Stimulated activated CD4-positive, alpha-beta T cell treated with anti-CD3 and anti-CD28 coated beads, Interleukin-12 subunit alpha, Interleukin-12 subunit beta, amount 100 ng/mL, for 24 hours (primary cell): ENCODE measurements around the gene AHCYL2.
"Not testable (repeated sequence)": the region's sequence is repeated elsewhere in the genome, so short reads cannot be mapped to it uniquely, and the experiment has no call there.

Experiments
- DNase-seq, 2 experiments: peaks; one replicate each; pipeline ENCODE4 v3.0.0-alpha.2; 2020; ENCODE audit warnings: low read depth in 2 of 2

AHCYL2 gene

GRCh38 chr7:129383542-129384132 lies 158.8 kb downstream of the AHCYL2 start:
- no peak for DNase-seq

DNA sequence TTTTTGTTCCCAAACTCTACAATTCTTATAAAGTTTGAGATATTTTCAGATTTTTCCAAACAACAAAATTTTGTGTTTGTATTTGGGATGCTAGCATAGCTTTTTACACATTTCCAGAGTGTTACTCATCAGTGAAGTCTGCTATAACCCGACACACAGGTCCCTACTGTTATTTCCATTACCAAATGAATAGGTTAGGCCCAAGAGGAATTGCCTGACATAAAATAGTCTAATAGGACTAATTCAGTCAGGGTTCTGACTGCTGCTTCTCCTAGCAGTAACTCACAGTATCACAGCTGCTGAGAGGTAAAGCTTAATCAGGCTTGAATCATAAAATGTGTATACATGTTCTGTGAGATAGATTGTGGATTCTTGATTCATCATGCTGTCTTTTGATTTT lies 160.3 kb downstream of the AHCYL2 start:
- no peak for DNase-seq

GRCh38 chr7:129385598-129385997 lies 160.8 kb downstream of the AHCYL2 start:
- DNase-seq = no peak

GRCh38 chr7:129386506-129386905 lies 161.7 kb downstream of the AHCYL2 start:
- no peak for DNase-seq

GRCh38 chr7:129387537-129387936 lies 162.7 kb downstream of the AHCYL2 start:
- no peak for DNase-seq

GRCh38 chr7:129388333-129389098 lies 163.7 kb downstream of the AHCYL2 start:
- no peak for DNase-seq

DNA sequence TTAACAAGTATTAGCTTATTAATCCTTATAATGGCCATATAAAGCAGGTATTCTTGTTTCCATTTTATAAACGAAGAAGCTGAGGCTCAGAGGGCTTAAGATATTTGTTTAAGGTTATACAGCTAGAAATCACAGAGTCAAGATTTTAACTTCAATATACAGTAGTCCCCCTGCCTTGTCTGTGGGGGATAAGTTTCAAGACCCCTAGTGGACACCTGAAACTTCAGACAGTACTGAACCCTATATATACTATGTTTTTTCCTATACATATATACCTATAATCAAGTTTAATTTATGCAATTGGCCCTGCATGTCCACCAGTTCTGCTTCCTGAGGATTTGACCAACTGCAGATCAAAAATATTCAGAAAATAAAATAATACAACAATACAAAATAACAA lies 165.0 kb downstream of the AHCYL2 start:
- DNase-seq = no peak

DNA sequence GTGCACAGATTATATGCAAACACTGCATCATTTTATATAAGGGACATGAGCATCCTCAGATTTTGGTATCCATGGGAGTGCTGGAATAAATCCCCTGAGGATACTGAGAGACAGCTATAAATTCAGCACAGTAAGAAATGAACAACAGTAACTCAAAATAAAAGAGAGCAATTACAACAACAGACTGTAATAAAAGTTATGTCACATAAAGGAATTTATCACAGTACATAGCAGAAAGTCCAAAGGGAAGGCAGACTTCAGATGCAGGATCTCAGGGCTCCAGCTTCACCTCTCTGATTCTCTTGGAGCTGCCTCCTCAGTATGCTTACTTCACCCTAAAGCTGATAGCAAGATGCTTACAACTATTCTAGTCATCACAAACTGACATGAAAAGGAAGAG lies 165.5 kb downstream of the AHCYL2 start:
- no peak for DNase-seq

DNA sequence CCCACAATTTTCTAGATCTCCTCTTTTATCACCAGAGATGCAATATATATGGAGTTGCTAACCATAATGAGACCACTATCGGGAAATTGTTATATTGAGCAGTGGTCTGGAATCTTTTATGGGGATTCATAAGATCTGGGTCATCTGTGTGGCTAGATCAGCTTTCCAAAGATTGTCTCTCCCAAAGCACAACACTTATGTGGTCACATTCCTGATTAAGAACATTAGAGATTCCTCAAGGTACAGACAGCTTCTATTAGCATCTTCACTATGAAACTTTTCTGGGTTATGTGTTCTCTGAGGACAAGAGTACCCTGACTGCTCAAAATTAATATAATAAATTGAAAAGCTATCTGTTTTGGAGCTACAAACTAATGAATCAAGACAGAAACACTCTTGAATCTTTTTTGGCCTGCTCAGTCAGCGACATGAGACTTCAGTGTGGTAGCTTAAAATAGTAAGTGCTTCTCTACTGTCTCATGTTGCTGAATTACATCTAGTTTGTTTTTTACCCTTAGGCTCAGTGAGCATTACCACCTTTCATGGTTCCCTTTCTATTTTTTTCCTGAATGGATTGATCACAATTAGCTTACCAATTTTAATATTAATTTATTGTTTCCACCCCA lies 166.8 kb downstream of the AHCYL2 start:
- no peak for DNase-seq

GRCh38 chr7:129393255-129393654 lies 168.4 kb downstream of the AHCYL2 start:
- no peak for DNase-seq

- DNase-seq = no peak
Measured at GRCh38 chr7:129394101-129394500, 169.3 kb downstream of the AHCYL2 start.

DNA sequence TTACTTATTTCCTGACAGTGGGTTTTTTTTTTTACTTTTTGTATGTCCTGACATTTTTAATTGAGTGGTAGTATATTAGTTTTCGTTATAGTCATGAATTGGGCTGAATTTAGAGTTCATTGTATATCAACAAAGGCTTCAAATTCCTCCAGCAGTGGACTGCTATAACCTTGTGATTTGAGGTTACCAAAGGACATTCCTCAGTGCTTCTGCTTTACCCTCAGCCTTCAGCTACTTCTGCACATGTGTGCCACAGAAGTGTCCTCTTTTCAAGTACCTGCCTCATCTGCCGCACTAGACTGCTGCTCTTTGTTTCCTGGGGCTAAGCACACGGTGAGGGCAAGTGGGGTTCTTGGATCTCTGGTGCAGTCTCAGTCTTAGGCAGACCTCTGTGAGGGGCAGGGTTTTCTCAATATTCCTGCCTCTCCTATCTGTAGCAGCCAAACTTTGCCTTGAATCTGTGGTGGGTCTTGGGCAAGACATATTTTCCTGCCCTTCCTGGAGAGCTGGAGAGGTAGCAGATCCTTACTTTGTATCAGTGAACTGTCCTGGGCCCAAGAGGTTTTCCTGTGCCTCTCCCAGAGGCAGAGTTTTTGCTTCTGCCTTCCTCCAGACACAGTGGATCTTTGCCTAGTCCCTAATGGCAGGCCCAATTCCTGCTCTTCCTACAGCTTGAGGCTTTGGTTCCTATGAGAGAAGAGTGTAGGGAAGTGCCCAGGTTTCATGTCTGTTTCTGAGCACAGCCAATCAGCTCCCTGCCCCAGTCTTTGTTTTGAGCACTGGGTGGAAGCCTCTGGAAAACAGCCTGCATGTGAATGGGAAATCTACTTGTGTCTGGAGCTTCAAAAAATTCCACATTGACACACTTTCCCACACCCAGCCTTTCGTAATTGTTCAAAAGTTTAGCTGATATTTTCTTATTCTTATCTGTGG lies 170.4 kb downstream of the AHCYL2 start:
- DNase-seq = no peak

DNA sequence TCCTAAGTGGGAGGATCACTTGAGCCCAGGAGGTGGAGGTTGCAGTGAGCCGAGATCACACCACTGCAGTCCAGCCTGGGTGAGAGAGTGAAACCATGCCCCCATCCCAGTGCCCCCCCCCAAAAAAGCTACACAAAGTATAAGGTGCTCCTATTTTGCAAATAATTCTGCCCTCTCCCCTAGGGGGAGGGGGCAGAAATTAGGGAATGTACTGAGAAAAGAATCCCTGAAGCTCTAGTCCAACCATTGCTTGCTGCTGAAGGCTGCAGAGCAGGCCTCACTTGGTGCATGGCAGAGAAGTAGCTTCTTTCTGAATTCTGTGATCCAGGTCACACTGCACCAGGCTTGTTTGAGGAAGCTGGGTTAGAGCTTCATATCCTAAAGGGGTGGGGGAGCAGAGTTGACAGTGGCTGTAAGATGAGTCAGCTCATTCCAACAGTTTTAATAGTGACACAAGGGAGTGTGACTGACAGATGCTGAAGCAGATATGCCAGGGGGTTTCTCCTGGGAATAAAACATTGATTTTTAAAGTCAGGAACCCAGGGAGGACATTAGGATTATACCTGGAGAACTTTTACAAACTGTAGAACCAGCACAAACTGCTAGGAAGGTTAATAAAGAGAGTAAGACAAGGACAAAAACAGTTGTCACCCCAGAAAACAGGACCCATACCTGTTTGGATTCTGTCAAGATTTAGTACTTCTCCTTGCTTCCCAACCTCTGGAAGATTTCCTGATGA lies 176.6 kb downstream of the AHCYL2 start:
- DNase-seq = no peak

DNA sequence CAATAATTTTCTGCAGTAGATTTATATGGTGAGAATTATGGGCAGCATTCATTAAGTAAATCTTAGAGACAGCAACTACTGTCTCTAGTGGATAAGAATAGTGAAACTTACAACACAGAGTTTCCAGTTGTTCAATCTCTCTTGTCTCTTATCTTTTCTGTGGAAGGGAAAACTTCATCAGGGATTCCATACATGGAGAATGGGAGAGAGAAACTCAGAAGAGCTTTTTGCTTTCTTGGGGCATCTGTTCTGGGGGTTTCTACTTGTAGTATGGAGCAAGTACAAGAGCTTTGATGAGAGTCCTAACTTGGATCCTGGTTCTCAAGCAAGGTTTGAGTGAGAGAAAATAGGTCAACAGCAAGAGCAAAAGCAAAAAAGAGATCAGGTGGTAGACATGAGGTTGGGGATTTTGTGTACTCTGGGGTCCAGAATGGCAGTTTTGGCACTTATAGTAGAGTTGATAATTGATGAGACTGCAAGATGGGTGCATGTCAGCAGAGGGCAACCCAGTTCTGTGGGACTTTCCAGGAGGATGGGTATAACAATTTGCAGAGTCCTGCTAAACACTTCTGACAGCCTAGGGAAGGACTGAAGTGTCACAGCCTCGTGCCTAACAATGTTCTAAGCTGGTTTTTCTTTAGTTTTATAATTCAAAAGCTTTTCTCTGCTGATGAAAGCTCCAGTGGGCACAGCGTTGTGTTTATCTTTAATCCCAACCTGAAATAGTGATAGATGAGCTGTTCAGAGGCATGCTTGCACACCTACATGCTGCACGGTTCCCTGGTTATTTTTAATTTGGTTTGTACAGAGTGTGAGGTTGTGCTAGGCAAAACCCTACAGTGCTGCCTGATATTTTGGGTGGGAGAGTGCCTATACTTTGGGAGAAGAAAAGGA lies 177.4 kb downstream of the AHCYL2 start:
- DNase-seq = peak in 1 of 2 experiments; percentile 5

DNA sequence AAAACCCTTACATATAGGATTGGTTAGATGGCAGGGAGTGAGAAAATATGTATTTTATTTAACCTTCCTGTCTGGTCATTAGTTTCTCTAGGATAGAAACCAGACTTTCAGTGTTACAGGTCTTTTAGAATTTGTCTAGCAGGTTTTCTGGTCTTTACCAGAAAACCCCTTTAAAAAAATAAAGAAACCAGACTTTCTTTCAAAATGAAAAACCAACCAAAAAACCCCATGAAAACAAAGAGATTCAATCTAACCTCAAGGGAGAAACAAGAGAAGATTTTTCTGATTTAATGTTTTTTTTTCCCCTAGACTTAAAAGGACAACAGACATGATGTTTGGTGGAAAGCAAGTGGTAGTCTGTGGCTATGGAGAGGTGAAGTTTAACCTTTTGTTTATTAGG lies 180.7 kb downstream of the AHCYL2 start:
- DNase-seq = no peak

DNA sequence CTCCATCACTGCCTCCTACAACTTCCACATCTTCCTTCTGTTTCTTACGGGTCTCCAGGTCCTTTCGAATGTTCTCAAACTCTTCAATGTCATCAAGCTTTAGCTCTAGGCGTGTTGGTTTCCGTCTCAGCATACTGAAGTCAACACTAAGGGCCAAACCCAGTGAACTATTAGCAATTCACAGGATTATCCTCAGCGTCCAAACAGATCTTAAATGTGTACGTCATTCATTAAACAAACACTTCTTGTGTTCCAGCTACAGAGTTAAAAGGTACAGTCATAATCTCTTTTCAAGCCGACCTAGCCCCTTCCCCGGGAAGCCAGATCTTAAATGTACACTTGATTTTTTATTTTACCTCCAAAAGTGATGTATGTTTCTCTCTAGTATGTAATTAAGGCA lies 185.4 kb downstream of the AHCYL2 start:
- DNase-seq = not testable (repeated sequence)

DNA sequence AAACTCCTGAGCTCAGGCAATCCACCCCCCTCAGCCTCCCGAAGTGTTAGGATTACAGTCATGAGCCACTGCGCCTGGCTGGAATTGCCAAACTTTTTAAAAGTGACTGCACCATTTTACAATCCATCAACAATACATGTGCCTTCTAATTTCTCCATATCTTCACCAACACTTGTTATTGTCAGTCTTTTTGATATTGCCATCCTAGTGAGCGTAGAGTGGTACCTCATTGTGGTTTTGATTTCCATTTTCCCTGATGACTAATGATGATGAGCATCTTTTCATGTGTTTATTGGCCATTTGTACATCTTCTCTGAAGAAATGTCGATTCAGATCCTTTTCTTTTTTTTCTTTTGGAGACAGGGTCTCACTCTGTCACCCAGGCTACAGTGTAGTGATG lies 187.7 kb downstream of the AHCYL2 start:
- no peak for DNase-seq

- DNase-seq = no peak
Measured at GRCh38 chr7:129417073-129417472, 192.2 kb downstream of the AHCYL2 start.

GRCh38 chr7:129421717-129422250 lies 197.0 kb downstream of the AHCYL2 start:
- no peak for DNase-seq

DNA sequence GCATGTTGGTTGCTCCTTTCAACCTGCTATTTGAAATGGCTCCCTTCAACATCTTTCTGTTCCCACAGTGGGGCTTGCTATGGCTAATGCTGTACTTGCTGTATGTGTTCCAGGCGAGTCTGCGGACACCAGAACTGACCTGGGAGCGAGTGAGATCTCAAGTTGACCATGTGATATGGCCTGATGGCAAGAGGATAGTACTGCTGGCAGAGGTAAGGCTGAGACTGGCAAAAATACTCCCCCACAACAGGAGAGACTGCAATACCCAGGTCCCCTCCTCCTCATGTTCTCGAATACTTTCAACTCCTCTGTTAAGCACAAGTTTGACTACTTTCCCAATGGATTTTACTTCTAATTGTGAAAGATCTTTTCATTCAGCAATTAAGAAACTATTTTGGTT lies 197.9 kb downstream of the AHCYL2 start:
- DNase-seq = no peak
